ENCODE results near the gene LPCAT3.

Gene LPCAT3

DNA sequence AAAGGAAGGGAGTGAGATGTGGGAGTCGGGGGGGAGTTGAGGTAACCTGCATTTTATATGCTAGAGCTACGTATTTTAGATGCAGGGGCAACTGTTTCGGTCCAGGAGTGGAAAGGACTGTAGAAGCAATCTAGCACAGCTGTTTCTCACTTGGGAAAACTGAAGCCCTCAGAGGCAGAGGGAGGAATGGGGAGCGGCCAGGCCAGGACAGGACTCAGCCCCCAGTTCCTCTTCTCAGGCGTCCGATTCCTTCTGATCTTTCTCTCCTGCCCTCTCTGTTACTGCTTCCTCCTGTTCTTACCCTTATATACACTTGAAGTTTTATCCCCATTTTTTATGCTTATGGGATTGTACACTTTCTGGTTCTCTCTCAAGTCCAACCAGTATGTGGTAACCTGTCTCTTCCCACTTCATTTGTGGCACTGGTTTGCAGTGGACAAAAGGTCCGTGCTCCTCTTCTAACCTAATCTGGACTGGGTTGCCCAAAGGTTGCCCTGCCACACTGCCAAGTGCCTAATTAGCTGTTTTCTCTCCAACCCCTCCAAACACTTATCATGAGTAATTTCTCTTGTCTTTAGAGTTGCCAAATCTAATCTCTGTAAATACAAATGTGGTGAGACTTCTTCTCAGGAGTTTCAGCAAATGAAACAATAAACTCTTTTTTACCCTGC lies 16.2 kb downstream of the LPCAT3 start:
- no peak for DNase-seq (ENCODE audit: low read depth in 4 of 4, low spot score in 1 of 4)

DNA sequence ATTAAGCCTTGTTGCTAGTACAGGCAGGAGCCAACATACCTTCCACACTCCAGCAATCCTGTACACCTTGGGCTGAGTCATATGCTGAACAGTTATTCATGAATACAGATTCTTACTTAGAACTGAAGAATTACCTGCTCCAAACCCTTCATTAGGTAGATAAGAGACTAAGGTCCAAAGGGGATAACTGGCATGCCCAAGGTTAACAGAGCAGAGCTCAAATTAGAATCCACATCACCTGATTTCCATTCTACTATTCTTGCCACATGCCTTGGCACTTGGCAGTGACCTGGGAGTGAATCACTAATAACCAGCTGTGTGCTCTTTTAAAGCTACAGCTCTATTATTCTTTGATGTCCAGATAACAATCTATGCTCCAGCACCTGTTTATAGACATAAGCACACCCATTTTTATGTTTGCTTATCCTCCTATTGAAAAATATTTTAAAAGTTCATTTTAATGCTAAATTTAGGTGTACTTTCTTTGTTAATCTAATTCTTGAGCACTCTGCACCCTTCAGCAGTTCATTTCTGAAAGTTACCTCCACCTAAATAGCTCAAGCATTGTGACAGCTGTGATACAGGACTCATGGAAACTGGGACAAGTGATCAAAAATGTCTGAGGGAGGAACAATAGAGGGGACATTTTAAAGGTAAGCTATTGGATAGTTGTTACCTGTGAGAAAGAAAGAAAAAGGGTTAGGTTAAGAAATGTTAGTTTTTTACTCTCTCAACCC lies 19.4 kb downstream of the LPCAT3 start:
- no peak for DNase-seq (ENCODE audit: low read depth in 4 of 4, low spot score in 1 of 4)

DNA sequence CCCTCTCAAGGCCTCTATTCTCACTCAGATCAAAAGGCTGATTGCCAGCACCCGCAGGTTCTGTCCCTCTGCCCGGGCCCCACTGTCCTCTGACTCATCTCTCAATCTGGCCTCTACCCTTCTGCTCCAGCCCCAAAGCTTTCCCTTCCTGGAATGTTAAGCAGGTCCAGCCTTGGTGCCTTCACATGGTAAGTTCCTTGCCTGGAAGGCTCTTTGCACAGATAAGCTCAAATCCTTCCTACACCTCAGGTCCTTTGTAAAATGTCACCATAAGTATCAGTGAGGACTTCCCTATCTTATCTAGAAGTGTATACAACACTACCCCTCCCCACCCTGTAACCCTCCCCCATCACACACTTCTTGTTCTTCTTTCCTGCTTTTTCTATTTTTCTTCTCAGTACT lies 22.2 kb downstream of the LPCAT3 start:
- DNase-seq (ENCODE audit: low read depth in 4 of 4, low spot score in 1 of 4): no peak

DNA sequence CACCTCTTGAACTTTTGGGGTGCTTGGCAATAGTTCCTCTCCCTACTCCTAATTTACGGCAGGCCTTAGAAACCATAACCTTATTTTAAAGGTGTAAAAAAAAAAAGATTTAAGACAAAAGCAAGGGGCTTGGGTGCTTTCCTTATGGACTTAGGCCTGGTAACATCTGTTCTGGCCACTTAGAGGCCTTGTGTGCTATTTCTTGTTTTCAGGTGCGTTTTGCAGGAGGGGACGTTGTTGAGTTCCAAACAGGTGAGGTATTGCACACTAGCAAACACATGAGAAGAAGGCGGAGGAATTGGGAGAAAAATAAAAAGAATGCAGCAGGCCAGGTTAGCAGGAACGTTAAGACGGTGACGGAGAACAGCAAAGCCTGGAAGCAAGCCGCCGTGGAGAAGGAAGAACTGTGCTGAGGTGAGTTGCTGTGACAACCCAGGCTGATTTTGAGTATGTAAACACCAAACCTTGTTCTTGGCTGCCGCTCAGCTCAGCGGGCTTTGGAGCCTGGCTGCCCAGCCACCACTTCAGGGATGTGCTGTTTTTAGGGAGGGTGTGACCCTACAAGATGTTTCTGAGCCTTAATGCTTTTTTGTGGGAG lies 30.2 kb downstream of the LPCAT3 start:
- no peak for DNase-seq (ENCODE audit: low read depth in 4 of 4, low spot score in 1 of 4)

DNA sequence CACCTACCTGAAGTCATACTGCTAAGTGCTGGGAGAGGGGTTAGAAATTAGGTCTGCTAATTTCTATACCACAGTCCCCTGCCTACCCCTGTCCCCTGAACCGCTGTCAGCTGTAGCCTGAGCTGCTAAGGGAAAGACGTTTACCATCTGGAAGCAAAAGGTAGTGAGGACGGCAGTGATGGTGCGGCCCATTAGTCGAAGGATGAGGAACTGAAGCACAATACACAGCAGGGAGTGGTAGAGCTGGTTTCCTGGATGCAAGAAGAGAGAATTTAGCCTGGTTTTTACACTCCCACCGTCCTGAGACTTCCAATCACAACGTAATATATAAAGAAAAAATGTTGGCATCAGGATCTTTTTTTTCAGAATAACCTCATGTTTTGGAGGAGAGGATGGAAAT lies 35.7 kb downstream of the LPCAT3 start:
- DNase-seq (ENCODE audit: low read depth in 4 of 4, low spot score in 1 of 4): no peak

DNA sequence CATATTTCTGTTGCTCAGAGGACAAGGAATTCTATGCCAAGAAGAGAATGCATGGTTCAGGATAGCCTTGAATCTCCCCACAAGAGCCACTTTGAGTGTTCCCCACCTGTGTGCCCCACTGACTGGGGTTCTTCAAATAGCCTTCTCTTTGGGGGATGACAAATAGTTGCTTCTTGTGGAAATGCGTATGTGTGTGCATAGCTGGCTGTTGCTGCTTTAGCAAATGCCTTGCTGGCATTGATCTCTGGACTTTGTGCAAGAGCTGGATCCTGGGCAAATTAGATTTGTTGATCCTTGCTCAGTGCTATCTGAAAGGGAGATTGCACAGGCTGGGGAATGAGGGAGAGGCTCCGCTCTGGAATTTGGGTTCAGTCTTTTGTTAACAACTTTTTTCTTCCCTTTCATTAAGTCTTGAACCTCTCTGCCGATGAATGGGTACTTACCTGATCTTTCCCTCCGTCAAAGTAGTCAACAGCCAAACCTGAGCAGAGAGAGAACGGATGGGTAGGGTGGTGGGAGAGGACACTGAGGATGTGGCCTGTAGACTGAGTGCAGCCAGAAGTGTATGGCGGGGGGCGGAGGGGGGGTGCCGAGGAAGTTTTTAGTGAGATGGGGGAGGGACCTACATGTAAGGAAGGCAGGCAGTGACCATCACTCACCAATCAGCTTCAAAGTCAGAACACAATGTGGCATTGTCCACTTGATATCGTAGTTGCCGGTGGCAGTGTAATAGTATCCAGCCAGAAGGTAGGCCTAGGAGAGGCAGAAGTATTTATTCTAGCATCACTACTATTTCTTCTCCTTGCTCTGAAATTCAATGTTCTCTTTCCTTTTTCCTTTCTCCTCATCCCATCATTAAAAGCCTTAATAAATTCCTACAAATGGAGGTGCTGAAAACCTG lies 36.9 kb downstream of the LPCAT3 start:
- no peak for DNase-seq (ENCODE audit: low read depth in 4 of 4, low spot score in 1 of 4)

DNA sequence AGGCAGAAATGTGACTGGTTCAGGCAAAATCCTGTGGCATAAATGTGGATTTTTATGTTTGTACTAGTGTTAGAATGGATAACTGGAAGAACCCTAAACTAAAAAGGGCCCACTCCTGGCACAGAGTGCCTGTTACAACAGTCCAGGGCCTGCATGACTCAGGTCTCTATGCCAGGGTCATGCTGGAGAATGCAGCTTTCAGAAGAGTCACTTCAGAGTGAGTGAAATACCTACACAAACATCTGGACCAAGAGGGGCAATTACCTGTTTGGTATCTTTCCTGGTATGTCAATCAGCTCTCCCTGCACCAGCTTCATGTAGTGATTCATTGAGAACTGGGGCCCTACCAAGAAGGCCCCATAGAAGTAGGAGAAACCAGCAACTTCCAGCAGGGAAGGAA lies 37.5 kb downstream of the LPCAT3 start:
- no peak for DNase-seq (ENCODE audit: low read depth in 4 of 4, low spot score in 1 of 4)

DNA sequence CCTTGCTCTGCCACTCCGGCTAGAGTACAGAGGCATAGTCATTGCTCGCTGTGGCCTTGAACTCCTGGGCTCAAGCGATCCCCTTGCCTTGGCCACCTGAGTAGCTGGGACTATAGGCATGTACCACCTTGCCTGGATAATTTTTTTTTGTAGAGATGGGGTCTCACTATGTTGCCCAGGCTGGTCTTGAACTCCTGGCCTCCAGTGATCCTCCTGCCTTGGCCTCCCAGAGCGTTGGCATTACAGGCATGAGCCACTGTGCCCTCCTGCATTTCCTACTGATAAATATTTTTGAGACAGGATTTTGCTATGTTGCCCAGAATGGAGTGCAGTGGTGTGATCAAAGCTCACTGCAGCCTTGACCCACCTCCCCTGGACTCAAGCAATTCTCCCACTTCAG lies 38.2 kb downstream of the LPCAT3 start:
- DNase-seq (ENCODE audit: low read depth in 4 of 4, low spot score in 1 of 4): no peak

DNA sequence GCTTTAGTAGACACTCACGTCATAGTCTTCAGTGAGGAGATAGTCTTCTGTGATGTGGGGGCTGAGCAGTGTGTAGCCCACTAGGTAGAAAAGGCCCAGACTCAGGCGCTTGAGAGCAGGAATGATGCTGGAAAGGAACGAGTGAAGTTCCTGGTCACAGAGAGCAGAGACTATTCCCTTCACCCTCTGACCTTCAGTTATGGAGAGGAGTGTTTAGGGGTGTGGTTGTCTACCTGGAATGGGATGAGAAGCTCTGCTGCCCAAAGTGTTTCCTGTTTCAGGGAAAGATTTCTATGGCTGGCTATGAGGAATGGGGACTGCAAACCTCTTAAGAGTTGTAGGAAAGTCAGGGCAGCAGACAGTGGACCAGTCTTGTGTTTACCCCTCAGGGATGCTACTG lies 38.8 kb downstream of the LPCAT3 start:
- DNase-seq (ENCODE audit: low read depth in 4 of 4, low spot score in 1 of 4): no peak

DNA sequence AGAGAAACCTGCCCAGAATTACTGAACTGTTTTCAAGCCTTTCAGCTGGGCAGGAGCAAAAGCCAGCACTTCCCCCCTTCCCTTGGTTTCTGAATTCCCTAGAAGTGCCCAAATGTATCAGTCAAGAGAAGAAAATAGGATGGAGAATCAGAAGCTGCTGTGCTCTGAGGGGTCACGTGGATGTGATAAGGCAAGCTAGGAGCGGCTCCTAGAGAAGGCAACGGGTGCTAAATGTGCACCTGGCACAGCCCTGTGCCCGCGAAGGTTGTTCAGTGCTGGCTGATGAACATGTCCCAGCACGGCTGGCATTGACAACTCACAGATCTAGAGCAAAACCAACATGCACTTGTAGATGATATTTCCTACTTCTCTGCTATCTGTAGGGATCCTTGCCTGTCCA lies 39.3 kb downstream of the LPCAT3 start:
- DNase-seq (ENCODE audit: low read depth in 4 of 4, low spot score in 1 of 4): no peak

DNA sequence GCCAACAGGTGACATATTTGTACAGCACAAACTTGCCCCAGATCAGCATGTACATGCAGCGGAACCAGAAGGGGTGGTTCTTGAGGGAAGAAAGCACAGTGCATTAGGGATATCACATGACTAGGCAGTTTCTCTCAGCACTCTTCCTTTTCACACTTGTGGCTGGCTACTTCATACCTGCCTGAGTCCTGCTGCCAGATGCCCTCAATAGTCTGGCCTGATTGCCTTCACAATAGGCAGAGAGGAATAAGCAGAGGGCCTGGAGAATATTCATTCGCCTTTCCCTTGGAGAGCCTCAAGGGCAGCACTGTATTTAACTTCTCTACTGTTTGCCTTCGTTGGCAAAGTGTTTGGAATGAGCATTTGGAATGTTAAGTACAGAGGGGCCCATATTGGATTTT lies 39.7 kb downstream of the LPCAT3 start:
- no peak for DNase-seq (ENCODE audit: low read depth in 4 of 4, low spot score in 1 of 4)

DNA sequence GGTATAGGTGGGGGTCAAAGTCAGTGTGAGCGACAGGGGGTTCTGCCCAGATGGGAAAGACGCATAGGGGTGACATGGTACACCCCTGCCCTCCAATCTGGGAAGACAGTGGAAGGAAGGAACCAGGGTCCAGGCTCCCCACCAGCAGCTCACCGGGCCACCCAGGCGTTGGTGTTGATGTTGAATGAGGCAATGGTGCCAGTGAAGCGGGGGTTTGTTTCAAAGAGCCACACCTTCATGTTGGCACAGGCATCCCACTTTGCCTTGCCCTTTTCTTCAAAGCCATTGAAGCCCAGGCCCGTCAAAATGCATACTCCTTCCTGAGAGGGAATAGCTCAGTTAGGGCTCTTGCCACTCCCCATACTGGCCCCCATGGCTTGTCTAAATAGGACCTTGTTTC lies 40.1 kb downstream of the LPCAT3 start:
- no peak for DNase-seq (ENCODE audit: low read depth in 4 of 4, low spot score in 1 of 4)

DNA sequence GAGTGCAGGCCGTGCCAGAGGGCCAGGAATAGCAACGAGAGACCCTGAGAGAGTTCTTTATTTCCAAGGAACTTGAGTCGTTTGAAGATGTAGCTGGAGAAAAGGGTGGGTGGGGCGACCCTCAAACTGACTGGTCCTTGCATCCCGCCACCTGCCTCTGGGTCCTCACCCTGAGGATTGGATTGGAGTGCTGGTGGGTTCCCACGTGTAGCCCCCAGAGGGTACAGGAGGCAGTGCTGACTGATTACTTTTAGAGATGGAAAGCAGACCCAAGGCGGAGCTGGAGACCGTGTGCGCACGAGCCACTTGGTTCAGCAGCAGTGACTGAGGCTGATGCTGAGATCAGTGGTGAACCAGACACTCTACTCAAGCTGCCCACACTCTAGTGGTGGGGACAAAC lies 40.6 kb downstream of the LPCAT3 start:
- no peak for DNase-seq (ENCODE audit: low read depth in 4 of 4, low spot score in 1 of 4)

DNA sequence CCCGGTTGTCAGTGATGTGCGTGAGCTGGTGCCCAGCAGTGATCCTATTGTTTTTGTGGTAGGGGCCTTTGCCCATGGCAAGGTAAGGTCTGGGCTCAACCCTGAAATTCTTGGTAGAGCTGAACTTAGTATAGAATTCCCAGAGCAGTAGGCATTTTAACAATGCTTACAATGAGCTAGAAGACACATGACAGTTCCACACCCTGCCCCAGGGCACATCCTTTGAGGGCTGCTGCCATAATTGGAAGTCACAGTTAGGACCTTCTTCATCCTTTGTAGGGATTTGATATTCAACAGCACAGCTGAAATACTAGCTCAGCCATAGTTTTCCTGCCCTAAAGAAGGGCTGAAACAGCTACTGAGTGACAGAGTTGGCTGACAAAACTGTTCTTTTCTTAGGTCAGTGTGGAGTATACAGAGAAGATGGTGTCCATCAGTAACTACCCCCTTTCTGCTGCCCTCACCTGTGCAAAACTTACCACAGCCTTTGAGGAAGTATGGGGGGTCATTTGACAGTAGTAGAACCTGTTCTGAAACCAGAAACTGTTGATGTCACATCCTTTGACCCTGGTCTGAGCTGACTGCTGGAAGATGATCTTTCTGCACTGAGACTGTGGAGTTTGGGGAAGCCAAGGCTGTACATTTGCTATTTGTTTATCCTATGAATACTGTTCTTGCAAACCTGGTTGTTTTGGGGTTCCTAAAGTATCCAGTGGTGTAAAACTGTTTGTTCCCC lies 42.8 kb downstream of the LPCAT3 start:
- no peak for DNase-seq (ENCODE audit: low read depth in 4 of 4, low spot score in 1 of 4)

DNA sequence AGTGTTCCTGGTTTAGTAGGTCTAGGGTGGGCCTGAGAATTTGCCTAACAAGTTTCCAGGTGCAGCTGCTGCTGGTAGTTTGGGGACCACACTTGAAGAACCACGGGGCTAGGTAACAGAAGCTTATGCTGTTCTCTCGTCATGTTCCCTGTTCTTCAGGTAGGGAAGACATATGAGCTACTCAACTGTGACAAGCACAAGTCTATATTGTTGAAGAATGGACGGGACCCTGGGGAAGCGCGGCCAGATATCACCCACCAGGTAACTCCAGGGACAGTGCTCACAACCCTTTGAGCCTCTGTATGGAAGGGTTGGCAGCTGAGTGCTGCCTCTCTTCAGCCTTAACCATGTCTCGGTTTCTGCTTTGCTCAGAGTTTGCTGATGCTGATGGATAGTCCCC lies 44.1 kb downstream of the LPCAT3 start:
- no peak for DNase-seq (ENCODE audit: low read depth in 4 of 4, low spot score in 1 of 4)

DNA sequence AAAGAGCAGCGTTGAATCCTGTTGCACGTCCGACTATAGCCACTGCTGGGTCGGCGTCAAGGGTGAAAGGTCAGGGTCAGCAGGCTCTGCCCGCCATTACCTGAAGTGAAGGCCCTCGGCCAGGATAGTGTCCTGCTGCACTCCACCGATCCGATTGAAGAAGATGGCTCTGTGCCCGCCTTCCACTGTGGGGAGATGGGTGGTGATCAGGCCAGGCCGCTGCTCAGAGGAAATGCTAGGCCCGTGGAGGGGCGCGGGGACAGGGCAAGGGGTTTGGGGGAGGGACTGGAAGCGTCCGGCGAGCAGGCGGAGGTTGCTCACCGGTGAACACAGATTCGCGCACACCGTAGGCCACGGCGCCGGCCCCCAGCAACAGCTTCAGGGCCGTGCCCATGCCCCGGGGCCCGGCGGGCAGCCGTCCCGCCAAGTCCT lies 48.2 kb downstream of the LPCAT3 start:
- DNase-seq (ENCODE audit: low read depth in 4 of 4, low spot score in 1 of 4): no peak

DNA sequence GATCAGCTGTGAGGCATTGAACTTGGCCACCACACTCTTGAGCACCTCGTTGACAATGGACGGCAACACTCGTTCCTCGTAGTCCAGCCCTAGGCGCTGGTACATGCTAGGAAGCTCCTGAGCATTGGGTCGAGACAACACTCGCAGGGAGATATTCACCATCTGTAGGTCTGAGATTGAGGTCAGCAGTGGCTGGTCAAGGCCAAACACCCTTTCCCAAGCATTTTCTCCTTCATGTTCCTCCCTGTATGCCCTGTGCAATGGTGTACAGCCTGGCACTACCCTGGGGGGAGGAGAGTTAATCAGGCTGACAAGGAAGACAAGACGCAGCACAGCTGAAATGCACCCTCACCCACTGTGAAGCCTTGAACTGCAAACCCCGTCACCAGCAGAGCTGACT lies 49.9 kb downstream of the LPCAT3 start:
- DNase-seq (ENCODE audit: low read depth in 4 of 4, low spot score in 1 of 4): no peak

DNA sequence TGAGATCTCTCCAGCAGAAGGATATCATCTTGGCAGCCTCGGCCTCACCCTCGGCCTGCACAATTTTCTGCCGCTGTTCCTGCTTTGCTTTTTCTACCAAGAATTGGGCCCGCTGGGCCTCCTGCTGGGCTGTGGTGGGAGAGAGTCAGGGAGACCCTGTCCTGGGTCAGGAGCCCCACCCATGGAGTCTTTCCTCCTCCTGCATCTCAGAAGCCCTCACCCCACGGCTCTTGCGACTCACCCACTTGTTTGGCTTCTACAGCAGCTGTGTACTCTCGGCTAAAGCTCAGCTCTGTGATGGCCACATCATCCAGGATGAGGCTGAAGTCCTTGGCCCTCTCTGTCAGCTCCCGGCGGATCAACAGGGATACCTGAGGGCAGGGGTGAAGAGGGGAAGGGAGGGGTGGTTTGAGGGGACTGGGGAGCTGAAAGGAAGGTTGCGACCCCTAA lies 50.6 kb downstream of the LPCAT3 start:
- DNase-seq (ENCODE audit: low read depth in 4 of 4, low spot score in 1 of 4): no peak

DNA sequence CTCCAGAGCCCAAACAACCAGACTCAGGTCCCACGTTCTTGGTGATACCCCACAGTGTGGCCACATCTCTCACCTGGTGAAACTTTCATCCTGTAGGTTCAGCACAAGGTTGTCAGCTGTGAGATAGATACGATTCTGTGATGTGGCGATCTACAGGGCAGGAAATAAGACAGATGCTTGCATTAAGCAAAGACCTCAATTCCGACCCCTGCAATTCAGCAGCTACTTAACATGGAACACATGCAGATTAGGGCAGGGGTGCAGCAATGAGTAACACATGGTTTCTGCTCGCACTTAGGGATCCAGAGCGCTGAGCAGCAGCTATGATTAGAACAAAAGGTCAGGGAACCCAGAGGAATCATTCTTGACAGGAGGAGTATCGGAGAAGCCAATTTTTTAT lies 51.9 kb downstream of the LPCAT3 start:
- no peak for DNase-seq (ENCODE audit: low read depth in 4 of 4, low spot score in 1 of 4)

DNA sequence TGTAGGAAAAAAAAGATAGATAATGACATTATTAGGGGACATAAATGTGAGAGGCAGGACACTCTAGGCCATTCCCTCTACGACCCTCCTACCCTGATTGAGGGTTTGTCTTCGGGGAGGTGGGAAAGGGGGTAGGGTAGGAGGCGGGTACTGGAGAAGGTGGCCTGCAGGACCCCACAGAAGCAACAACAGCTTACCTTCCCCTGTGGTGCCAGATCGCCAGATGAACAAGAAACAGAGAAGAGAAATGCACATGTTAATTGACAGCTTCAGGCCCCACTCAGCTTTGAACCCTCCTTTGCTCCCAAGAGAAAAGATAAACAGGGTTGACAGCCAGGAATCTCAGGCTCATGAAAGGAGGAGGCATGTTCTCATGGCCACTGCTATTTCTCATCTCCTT lies 52.6 kb downstream of the LPCAT3 start:
- no peak for DNase-seq (ENCODE audit: low read depth in 4 of 4, low spot score in 1 of 4)

Measured in stimulated activated CD4-positive, alpha-beta T cell treated with anti-CD3 and anti-CD28 coated beads, Interleukin-1b, Interleukin-23, amount 100 ng/mL, for 24 hours (primary cell).